Bone marrow (tissue), 2 donors: Measurements from ENCODE around the gene ALLC.

Experiments used
- DNase-seq, 2 donors: peaks; one replicate each; lab custom pipeline; 2025; lab: John Stamatoyannopoulos, UW

ALLC gene

DNA sequence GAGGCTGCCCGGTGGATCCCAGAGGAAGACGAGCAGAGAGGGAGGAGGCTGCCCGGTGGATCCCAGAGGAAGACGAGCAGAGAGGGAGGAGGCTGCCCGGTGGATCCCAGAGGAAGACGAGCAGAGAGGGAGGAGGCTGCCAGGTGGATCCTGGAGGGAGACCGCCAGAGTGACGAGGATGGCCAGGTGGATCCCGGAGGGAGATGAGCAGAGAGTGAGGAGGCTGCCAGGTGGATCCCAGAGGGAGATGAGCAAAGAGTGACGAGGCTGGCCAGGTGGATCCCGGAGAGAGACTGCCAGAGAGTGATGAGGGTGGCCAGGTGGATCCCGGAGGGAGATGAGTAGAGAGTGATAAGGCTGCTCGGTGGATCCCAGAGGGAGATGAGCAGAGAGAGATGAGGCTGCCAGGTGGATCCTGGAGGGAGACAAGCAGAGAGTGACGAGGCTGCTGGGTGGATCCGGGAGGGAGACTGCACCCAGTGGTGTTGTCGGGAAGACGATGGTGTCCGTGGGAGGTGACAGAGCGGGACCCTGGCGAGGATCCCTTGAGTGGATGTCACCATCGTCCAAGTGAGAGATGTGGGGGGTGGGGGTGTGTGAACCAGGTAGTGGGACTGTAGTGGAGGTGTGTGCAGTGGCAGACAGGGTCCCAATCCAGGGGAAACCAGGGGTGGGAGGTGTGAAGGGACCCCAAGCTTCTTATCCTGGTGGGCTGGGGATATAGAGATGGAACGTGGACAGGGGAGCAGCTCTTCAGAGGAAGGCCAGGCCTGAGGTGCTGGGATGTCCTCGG, 67.7 kb downstream of the ALLC start:
- DNase-seq = no peak

DNA sequence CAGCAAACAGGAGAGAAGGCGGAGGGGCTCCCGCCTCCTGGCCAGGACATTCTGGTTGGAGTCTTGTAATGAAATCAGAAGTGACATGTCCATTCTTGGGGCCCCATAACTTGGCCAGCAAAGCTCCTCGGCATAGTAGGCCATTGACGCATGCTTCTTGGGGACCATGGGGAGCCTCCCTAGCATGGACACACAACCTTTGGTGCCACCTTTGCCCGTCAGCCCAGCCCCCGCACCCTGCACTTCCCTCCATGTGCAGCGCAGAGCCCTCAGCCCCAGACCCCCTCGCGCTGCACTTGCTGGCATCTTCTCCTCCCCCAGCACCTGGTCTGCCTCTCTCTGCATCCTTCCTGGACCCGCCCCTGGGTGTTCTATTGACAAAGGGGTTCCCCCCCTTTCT, 68.5 kb downstream of the ALLC start:
- no peak for DNase-seq

GRCh38 chr2:3727397-3728045, 69.5 kb downstream of the ALLC start:
- no peak for DNase-seq

- peak in 1 of 2 donors; percentile 45 for DNase-seq
These were observed 70.4 kb downstream of the ALLC start for GRCh38 chr2:3728104-3729054.

GRCh38 chr2:3729055-3729448, 71.1 kb downstream of the ALLC start:
- DNase-seq = no peak

- no peak for DNase-seq
These were observed 71.8 kb downstream of the ALLC start for GRCh38 chr2:3729786-3730185.

DNA sequence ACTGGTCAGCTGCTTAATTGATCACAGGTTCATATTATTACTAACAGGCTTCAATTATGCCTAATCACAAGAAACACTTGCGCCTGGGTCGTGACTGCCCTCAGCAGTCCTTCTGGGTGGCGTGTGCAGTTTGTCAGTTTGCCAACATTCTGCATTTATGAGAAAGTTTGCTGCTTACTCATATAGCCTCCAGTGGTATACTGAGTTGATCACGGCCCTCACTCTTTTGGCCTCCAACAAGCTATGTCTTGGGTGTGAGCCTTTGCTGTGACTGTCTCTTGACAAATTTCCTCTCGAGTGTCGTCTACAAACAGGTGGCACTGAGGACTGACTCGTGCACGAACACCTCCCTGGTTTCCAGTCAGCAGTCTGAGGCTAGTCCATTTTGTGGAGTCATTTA, 72.6 kb downstream of the ALLC start:
- DNase-seq = no peak

DNA sequence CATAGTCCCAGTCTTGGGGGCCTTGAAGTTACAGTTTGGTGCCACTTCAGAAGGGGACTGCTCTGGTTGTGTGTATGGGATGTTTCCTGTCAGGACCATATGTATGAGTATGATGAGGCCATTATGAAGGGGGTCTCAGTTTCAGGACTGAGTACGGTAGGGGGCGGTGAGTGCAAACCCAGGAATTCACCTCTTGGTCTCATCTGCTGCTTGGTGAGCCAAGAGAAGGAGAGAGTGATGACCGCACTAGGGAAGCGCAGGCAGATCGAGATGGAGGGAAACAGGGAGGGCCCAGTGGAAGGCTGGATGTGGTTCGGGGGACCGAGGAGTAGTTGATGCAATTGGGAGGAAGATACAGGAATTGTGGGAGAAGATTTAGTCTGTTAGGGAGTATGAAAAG, 73.8 kb downstream of the ALLC start:
- no peak for DNase-seq

DNA sequence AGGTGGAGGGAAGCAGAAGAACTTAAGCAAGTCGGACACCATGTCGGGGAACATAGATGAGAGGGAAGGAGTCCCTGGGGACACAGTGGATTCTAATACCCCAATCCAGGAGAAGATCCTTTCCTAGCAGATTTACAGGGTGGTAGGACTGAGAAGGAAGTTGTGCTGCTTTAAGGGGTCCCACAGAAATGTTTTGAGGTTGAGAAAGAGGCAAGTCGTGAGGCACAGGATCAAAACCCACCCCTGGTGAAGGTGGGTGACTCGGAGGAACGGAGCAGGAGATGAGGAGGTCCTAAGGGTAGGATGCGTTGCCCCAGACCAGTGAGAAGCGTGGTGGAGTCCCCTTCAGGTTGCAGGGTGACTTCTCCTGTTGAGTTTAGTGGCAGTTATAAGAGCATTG, 78.1 kb downstream of the ALLC start:
- DNase-seq = no peak

- DNase-seq = no peak
These were observed 79.1 kb downstream of the ALLC start for GRCh38 chr2:3737128-3737527.

GRCh38 chr2:3738454-3738853, 80.5 kb downstream of the ALLC start:
- DNase-seq = no peak

DNA sequence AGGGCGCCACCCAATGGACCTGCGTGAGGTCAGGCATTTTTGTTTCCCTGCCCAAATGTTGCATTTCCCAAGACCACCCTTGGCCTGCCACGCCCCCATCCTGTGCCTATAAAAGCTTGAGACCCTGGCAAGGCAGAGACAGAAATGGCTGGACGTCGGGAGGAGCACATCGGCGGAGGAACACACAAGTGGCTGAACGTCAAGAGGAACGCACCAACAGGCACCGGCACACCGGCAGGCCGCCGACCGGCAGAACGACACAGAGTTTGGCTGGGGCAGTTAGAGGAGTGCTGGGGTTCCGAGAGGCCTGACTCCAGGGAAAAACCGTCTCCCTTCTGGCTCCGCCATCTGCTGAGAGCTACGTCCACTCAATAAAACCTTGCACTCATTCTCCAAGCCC, 81.3 kb downstream of the ALLC start:
- DNase-seq = no peak

GRCh38 chr2:3741396-3741795, 83.4 kb downstream of the ALLC start:
- DNase-seq = no peak

DNA sequence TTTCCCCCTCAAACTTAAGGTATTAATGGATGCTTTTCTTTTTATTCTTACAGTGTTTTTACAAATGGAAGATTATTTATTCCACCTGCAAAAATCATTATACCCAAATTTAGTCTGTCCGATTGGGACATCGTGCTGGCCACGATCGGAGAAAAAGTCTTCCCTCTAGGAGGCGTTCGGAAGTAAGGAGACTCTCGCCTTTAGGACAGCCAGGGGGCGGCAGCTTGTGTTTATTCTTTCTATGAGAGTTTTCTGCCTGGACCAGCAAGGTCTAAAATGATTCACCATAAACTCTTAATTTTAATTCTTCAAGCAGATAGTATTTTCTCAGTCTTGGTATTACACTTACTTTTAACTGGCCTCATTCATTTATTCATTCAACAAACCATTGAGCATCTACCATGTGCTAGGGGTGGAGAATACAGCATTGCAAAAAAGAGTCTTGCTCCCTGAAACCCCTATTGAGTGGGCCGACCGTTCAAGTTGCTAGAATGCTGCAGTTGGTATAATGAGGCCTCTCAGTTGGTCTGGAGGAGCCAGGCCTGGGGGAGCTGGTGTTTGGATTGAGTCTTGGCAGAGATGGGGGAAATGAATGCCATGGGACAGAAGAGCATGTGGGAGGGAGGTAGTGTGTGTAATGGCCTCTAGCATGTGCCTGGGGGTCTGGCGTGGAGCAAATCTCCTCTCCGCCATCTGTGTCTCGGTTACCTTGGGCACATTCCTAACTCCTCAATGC, 84.0 kb downstream of the ALLC start:
- no peak for DNase-seq

GRCh38 chr2:3742743-3743508, 84.9 kb downstream of the ALLC start:
- DNase-seq = no peak

GRCh38 chr2:3743951-3744555, 86.1 kb downstream of the ALLC start:
- no peak for DNase-seq

DNA sequence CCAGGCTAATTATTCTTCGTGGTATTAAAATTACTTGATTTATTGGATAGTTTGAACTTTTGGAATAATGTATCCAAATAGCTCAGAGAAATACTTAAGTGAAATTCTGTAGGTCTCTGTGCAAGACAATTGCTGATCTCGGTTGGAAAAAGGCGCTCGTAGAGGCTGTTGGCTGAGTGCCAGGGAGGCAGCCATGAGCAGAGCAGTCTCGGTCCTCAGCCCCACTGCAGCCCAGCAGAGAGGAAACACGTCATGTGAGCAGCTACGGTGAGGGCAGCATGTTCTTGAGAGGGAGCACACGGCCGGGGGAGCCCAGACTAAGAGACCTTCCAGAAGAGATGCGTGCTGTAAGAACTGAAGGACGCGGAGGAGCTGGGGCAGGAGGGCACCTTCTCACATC, 87.9 kb downstream of the ALLC start:
- no peak for DNase-seq

DNA sequence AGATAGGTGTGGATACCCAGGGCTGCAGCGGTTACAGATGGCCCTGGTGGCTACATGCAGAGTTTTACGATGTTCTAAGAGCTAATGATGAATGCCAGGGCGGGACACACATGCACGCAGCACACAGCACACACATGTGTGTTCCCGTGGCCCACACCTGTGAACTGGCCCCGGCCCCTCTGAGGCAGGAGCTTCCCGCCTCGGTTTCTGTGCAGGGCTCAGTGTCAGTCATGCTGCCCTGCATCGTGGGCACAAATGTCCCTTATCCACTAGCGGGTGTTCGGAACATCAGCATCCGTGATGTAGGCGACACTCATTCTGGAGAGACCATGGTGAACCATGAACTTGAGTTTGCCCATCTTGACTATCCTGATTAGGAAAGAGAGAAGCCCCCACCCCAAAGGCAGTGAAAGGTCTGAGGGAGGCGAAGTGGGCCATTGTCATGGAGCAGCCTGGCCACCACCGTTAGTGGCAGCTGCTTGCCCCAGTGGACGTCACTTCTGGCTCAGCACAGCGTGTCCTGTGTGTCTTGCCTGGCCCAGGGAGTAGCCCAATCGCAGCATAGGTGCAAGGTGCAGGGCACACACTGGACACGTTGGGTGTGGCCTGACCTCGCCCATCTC, 89.1 kb downstream of the ALLC start:
- DNase-seq = no peak

DNA sequence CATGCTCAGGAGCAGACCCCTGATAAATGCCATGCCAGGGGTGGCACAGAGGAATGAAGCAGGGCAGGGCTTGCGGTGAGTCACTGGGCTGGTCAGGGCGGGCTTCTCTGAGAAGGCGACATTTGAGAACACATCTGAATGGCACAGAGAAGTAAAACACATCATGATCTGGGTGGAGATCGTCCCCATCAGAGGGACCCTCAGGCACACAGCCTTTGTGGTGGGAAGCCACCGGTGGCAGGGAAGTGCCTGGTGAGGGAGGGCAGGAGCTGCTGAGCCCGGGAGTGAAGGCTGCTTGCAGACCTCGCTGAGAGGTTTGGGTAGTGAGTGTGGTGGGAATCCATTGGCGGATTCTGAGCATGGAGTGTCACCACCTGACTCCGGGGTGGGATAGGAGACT, 89.8 kb downstream of the ALLC start:
- DNase-seq = no peak

DNA sequence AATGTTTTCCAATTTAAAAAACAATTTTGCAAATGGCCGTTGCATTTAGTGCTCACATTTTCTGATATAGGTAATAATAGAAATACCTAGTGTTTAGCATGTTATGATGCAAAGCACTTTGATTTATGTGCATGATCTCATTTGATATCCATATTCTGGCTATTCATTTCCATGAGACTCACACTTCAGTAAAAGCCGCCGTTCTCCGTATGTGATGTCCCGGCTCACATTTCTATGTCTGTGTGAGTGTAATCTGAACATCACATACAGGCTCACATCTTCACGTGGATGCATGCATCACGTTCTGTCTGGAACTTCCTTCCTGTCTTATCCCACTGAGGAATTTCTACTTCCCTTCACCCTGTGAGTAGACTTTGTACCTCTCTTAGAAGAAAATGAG, 91.2 kb downstream of the ALLC start:
- no peak for DNase-seq
